Endothelial cell (in vitro differentiated cells): Measurements from ENCODE around the gene TTC33. TPM values are rescaled to one million over a fixed set of nuclear protein-coding genes. Genes with fewer than 3 reads are reported as not detected.

ENCODE experiments used
- DNase-seq: peaks from one replicate; pipeline ENCODE4 v3.0.0; 2021; ENCODE audit warnings: low spot score
- H3K27ac Mint-ChIP-seq: one replicate; pipeline ENCODE4 v1.8.0; 2021; ENCODE audit warnings: mixed read lengths, inconsistent platforms; ENCODE audit not compliant: unreplicated experiment
- H3K27me3 Mint-ChIP-seq: one replicate; pipeline ENCODE4 v1.8.0; 2021; ENCODE audit warnings: mild to moderate bottlenecking, moderate library complexity, mixed read lengths, inconsistent platforms; ENCODE audit not compliant: unreplicated experiment
- H3K36me3 Mint-ChIP-seq: one replicate; pipeline ENCODE4 v1.8.0; 2021; ENCODE audit warnings: mild to moderate bottlenecking, low read depth, mixed read lengths, inconsistent platforms; ENCODE audit not compliant: unreplicated experiment
- H3K4me1 Mint-ChIP-seq: one replicate; pipeline ENCODE4 v1.8.0; 2021; ENCODE audit warnings: mild to moderate bottlenecking, mixed read lengths, inconsistent platforms; ENCODE audit not compliant: unreplicated experiment
- H3K4me3 Mint-ChIP-seq: one replicate; pipeline ENCODE4 v1.8.0; 2021; ENCODE audit warnings: mild to moderate bottlenecking, mixed read lengths, inconsistent platforms; ENCODE audit not compliant: unreplicated experiment
- H3K9me3 Mint-ChIP-seq: one replicate; pipeline ENCODE4 v1.8.0; 2021; ENCODE audit warnings: mixed read lengths, inconsistent platforms; ENCODE audit not compliant: unreplicated experiment
- total RNA-seq: library from RNA; stranded (reverse); fragmentation: NEBNext Ultra II Directional; extraction: Animal tissue kit (Norgen Biotek cat#: 25700); gene quantifications from one replicate; pipeline ENCODE4 v1.2.1, GENCODE V29; 2021; ENCODE audit not compliant: unreplicated experiment
- TF ChIP-seq, protein P1 (sequence below): fragments of 200-600 bp; sonication (generic); IDR thresholded peaks from one replicate; pipeline ENCODE4 v1.5.0; 2021; ENCODE audit warnings: antibody characterized with exemption; ENCODE audit not compliant: unreplicated experiment

The TTC33 gene
- total RNA-seq, 1 donor from 2014 or later, result 8.6 TPM

DNA sequence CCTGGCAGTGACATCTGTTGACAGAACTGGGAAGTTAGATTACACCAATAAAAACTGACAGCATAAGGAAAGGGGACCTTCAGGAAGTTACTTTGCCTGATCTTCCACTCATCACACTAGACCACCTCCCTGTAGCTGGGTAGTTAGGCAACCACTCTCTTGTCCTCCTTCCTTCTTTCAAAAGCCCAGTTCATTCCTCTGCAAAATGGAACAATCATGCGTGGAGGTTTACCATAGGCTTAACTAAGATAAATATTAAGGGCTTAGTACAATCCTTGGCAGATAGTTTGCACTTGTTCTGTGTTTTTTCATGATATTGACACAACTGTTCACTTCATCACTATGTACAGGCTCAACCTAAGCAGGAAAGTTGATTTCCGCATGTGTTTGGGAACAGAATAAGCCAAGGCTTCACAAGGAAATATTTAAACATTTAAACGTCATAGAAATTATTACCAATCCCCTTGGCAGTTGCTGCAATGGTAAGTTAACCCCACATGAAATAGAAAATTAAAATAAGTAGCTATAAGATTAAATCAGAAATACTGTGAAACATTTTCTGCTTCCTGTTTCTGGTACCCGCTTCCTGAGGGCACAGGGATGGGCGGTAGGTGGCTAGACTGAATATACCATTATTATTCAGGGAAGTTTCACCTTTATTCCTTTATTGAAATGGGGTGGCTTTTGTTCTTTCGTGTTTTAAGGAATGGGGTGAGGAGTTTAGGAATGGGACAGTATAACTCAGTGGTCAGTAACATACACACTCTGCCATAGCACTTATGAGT is 86.0 kb downstream of the TTC33 start:
- H3K4me1 Mint-ChIP-seq, result peaks cover 10% of the 10 kb centered on the region

DNA sequence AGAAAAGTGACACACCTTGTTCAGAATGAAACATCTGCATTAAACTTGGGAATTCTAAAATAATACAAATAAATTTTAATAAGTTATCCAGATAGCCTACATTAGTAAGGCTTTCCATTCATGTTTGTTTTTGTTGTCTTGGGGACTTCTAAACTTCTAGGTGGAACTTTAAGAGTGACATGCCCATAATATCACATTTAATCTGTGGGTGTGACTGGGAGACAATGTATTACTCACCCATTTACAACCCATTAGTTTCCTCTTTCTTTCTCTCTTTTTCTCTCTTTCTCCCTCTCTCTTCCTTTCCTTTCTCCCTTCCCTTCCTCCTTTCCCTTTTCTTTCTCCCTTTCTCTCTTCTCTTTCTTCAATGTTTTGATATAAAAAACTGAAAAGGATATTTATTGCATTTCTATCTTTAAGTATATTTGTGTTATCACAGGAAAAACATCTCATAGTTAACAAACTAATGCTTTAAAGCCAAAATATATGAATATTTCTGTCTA is 88.5 kb downstream of the TTC33 start:
- Mint-ChIP-seq H3K27ac (no peak overlapping the region), H3K9me3 (no peaks in the 10 kb centered on the region), H3K4me3 (no peak overlapping the region), H3K36me3 (no peaks in the 10 kb centered on the region), H3K27me3 (no peaks in the 10 kb centered on the region), H3K4me1 (peaks cover 4% of the 10 kb centered on the region)
- TF ChIP-seq, protein P1, sequence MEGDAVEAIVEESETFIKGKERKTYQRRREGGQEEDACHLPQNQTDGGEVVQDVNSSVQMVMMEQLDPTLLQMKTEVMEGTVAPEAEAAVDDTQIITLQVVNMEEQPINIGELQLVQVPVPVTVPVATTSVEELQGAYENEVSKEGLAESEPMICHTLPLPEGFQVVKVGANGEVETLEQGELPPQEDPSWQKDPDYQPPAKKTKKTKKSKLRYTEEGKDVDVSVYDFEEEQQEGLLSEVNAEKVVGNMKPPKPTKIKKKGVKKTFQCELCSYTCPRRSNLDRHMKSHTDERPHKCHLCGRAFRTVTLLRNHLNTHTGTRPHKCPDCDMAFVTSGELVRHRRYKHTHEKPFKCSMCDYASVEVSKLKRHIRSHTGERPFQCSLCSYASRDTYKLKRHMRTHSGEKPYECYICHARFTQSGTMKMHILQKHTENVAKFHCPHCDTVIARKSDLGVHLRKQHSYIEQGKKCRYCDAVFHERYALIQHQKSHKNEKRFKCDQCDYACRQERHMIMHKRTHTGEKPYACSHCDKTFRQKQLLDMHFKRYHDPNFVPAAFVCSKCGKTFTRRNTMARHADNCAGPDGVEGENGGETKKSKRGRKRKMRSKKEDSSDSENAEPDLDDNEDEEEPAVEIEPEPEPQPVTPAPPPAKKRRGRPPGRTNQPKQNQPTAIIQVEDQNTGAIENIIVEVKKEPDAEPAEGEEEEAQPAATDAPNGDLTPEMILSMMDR, result no peak
- DNase-seq, result no peak

More for the DNA sequence above, 86.0 kb downstream of the TTC33 start:
- H3K36me3 Mint-ChIP-seq, result no peaks in the 10 kb centered on the region
- no peak for DNase-seq
- H3K4me3 Mint-ChIP-seq, result no peak overlapping the region
- TF ChIP-seq, protein P1, result no peak
- H3K9me3 Mint-ChIP-seq, result no peaks in the 10 kb centered on the region
- no peak overlapping the region for H3K27ac Mint-ChIP-seq
- no peaks in the 10 kb centered on the region for H3K27me3 Mint-ChIP-seq

DNA sequence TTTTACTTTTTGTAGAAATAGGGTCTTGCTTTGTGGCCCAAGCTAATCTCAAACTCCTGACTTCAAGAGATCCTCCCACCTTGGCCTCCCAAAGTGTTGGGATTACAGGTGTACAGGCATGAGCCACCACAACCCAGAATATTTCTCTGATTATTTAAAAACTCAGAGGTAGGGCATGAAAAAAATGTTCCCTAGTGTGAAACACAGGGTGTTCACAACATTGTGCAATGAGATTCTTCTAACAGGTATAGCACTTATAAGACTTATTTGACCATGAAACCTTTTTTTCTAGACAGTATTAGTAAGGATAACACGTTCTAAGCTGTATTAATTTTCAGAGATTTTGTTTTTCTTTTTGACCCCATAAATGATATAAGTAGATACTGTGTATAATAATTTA is 89.1 kb downstream of the TTC33 start:
- Mint-ChIP-seq H3K36me3 (no peaks in the 10 kb centered on the region), H3K27me3 (no peaks in the 10 kb centered on the region), H3K4me3 (no peak overlapping the region), H3K27ac (no peak overlapping the region), H3K4me1 (peaks cover 4% of the 10 kb centered on the region), H3K9me3 (no peaks in the 10 kb centered on the region)
- no peak for DNase-seq
- TF ChIP-seq, protein P1, result no peak

DNA sequence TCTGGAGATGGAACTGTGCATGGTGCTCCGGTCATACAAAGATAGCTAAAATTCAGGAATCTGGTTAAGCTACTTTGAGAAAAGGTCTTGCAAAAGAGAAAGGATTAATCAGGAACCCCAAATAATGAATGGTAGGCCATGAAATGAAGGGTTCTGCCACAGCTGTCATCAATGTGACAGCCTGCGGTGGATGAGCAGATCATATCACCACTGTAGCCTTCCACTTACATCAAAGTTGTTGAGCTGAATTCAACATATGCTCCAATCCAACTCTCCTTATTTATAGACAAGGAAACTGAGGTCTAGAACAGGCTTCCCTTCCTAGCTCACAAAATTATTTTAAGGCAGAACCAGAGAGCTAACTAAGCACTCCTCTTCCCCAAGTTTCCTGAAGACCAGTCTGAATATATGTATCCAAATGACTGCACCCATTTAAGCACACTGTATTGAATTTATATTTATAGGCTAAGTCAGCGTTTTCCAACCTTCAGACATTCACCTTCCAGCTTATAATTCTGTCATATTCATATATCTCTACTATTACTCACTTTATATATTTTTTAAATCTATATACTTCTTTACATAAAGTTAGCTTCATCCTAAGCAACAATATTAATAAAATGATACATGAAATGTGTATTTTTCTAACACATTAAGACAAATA is 90.0 kb downstream of the TTC33 start:
- Mint-ChIP-seq H3K27me3 (no peaks in the 10 kb centered on the region), H3K4me3 (no peak overlapping the region), H3K36me3 (no peaks in the 10 kb centered on the region), H3K9me3 (no peaks in the 10 kb centered on the region), H3K4me1 (peaks cover 4% of the 10 kb centered on the region), H3K27ac (no peak overlapping the region)
- DNase-seq, result no peak
- TF ChIP-seq, protein P1, result no peak

DNA sequence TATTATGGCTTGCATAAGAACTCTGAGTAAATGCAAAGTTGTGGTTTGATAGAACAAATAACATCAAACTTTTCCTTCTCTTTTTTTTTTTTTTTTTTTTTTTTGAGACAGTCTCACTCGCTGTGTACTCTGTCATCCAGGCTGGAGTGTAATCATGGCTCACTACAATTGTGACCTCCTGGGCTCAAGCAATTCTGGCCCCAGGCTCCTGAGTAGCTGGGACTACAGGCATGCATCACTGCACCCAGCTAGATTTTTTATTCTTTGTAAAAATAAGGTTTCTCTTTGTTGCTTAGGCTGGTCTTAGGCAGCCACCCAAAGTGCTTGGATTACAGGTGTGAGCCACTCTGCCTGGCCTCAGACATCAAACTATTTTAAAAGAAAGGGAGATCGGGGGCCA is 95.0 kb downstream of the TTC33 start:
- TF ChIP-seq, protein P1, result no peak
- no peaks in the 10 kb centered on the region for H3K36me3 Mint-ChIP-seq
- DNase-seq, result no peak
- H3K4me3 Mint-ChIP-seq, result no peak overlapping the region
- no peaks in the 10 kb centered on the region for H3K4me1 Mint-ChIP-seq
- no peak overlapping the region for H3K27ac Mint-ChIP-seq
- H3K27me3 Mint-ChIP-seq, result no peaks in the 10 kb centered on the region
- no peaks in the 10 kb centered on the region for H3K9me3 Mint-ChIP-seq
